ENCODE measurements around the gene FAF1.

- TF ChIP-seq CTCF (IDR thresholded peaks at IDR 0.05) (no peak), POLR2A (IDR thresholded peaks at IDR 0.05) (no peak)
Observed at GRCh38 chr1:50415235-50416149, 544.6 kb downstream of the FAF1 start.

Measured in esophagus squamous epithelium (tissue), 4 donors.